Medulla oblongata (tissue), 1 donor: Measurements from ENCODE around the gene KRT26.
"Not testable (repeated sequence)": the region's sequence is repeated elsewhere in the genome, so short reads cannot be mapped to it uniquely, and the experiment has no call there.

Experiments used
- DNase-seq: peaks from one replicate; pipeline ENCODE4 v3.0.0-alpha.2; 2015; ENCODE audit errors: extremely low spot score

The KRT26 gene

GRCh38 chr17:40795019-40795667 is 23.1 kb upstream of the KRT26 start:
- no peak for DNase-seq

DNA sequence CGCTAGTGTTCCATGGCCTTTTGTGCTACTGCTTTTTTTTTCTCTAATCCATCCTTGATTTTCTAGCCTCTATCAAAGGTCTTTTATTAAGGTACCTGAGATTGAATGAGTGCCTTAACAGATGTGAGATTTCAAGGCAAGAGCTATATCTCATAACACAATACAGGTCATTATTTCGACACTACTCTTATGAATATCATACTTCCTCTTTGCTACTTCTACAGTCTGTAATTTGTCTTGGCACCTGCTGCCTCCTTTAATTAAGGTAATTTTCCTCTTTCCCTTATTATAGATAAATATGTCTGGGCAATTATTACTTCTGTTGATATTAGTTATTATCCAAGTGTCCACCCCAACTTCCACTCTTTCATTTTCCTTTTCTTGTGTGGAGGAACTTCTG is 22.5 kb upstream of the KRT26 start:
- DNase-seq, result no peak

DNA sequence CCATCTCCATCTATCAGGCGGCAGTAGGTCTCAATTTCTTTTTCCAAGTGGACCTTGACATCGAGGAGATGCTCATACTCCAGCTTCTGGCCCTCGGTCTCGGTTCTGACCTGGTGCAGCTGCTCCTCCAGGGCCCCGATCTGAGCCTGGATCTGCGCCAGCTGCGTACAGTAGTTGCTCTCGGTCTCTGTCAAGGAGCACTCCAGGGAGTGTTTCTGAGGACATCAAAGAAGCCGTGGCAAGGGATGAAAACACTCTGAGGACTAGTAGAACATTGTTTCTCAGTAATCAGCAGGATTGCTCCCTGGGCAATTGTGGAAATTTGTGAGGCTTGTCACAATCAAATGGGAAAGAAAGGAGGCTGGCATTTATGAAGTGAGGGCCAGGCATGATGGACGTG is 21.8 kb upstream of the KRT26 start:
- no peak for DNase-seq

- peak; percentile 2 for DNase-seq
Observed at GRCh38 chr17:40791787-40792436, 19.9 kb upstream of the KRT26 start.

DNA sequence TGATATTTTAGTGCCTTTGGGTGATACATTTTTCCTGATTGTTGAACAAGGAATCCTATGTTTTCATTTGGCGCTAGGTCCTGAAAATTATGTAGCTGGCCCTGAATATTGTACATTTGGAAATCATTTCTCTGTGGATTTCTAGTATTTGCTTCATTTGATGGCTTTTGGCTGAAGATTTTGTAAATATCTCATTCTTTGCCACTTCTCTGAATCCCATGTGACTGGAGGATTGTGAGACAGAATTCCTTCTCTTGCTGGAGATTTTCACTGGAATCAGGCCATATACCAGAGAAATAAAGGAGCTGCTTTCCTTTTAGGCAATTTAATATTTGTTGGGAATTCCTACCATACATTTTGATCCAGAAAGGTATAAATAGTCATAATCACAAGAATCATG is 19.1 kb upstream of the KRT26 start:
- no peak for DNase-seq

DNA sequence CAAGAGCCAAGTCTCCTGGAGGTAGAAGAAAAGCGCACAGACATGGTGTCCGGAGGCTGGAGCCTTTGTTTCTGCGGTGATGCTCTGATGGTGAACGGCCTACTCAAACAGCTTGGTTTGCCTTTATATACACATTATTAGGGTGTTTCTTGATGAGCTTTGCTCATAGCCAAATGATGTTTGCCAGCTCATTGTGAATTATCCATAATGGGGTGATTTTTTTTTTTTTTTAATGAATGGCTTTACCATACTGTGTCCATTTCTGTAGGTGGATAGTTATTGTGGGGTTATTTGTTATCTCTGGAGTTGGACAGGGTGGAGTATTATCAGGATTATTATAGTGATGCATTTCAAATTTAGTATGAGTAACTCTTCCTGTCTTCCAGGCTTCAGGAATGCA is 10.4 kb upstream of the KRT26 start, which contains the start of gene KRT27:
Gene KRT27, minus strand, starts transcription at position 101 of the 400 bp plus-strand sequence. Its CDS starts 57 bp downstream, at position 44.
- no peak for DNase-seq

DNA sequence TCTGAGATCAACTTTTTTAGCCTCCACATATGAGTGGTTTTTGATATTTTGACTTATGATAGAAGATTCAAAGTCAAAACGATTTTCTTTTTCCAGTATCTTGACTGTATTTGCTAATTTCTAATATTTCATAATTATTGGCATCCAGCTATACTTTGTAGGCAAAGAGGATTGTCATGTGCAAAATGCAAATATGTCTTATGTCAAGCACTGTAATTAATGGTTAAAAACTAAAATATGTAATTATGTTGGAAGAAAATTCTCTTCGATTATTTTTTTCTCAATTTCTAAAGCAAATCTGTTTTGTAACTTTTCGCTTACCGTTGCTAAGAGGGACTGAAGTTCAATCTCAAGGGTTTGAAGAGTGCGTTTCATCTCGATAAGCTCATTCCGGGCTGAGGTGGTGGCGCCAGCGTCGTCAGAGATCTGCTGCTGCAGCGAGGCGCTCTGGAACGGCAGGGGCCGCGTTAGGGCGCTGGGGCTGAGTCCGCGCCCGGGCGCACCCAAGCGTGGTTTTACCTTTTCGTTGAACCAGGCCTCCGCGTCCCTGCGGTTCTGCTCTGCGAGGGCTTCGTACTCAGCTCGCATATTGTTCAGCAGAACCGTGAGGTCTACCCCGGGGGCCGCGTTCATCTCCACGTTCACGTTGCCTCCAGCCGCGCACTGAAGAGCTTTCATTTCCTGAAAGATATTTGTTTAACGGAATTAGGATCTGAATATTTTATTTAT is 7.3 kb upstream of the KRT26 start:
- no peak for DNase-seq

DNA sequence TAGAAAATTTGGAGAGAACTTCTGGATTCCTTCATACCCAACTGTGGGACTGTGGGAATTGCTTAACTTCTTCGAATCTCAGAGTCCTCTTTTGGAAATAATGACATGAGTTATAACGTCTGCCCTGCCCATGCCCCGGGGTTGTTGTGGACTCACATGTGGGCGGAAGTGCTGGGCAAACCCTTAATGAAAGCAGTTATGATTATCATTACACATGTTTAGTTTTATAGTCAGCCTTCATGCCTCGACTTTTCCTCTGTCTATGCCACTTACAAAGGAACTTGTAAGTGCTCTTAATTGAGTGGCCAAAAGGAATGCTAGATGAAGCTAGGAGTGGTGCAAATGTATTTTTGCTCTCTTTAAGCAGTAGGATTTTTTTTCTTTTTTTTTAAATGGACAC is 6.5 kb upstream of the KRT26 start:
- no peak for DNase-seq

GRCh38 chr17:40777971-40778370 is 6.0 kb upstream of the KRT26 start:
- no peak for DNase-seq

DNA sequence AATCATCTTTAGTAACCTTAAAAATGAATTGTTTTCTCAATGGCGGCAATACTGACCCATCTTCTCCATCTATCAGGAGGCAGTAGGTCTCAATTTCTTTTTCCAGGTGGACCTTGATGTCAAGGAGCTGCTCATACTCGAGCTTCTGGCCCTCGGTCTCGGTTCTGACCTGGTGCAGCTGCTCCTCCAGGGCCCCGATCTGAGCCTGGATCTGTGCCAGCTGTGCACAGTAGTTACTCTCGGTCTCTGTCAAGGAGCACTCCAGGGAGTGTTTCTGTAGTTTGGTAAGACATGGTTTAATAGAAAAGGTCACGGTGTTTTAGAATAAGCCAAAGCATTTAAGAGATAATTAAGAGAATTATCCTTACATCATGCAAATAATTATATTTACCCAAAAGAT is 5.5 kb upstream of the KRT26 start:
- no peak for DNase-seq

DNA sequence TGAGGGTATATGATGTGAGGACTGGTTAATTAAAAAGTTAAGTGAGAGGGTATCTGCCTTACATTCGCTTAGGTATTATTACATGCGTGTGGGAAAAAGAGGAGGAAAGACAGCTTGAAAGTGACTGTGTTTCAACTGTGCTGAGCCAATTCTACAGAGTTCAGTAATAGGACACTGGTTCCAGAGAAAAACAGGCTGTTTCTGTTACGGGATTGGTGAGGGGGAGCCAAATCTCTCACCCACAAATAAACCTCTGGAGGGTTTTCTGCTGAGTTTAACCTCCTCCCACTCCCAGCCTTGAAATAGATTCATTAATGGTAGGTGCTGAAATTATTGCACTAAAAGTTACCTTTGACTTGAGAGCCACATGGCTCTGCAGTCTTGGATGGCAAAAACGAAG is 3.9 kb upstream of the KRT26 start:
- no peak for DNase-seq

GRCh38 chr17:40765657-40766056 is 6.3 kb downstream of the KRT26 start:
- no peak for DNase-seq

DNA sequence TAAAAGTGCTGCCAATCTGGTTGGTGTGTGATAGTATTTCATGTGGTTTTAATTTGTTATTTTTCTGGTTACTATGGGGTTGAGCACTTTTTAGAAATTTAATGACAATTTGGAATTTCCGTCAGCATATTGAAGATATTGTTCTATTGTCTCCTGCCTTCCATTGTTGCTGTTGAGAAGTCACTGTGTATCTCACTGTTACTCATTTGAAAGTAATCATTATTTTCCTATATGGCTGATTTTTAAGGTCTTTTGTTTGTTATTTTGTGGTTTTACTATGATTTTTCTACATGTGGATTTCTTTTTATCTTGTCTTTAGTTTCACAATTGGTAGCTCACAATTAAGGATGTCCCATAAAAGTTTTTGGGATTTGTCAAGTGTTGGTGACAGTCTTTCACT is 8.2 kb downstream of the KRT26 start:
- no peak for DNase-seq

- DNase-seq, result no peak
Observed at GRCh38 chr17:40760105-40761016, 11.6 kb downstream of the KRT26 start.

DNA sequence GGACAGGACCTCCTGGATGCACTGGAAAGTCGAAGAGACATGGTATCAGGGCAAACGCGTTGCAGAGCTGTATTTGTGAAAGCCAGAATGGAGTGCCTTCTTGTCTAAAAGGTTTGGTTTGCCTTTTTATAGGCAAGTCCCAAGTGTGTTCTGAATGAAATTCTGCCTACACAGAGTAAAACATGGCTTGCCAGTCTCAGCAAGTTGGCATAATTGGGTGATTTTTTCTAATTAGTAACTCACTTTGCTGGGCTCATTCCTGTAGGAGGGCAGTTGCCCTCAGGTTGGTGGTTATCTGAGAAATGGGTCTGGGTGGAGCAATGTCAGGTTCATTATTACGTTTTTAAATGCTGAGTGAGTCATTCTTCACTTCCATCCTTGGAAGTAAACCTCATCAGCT is 16.8 kb downstream of the KRT26 start, which contains the start of gene KRT25:
Gene KRT25, minus strand, starts transcription at position 101 of the 400 bp plus-strand sequence. Its CDS starts 60 bp downstream, at position 41.
- no peak for DNase-seq

GRCh38 chr17:40753804-40754203 is 18.2 kb downstream of the KRT26 start:
- no peak for DNase-seq

DNA sequence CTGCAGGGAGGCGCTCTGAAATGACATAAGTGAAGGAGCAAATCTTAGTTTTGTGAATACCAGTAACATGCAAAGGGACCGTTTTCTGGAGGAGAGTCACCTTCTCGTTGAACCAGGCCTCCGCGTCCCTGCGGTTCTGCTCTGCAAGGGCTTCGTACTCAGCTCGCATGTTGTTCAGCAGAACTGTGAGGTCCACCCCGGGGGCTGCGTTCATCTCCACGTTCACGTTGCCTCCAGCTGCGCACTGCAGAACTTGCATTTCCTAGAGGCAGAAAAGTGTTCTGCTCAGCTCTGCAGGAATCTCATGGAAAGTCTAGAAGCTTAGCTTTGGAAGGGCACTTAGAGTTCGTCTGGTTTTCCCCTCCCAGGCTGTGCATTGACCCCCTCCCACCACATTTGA is 20.9 kb downstream of the KRT26 start:
- no peak for DNase-seq

GRCh38 chr17:40750391-40750790 is 21.6 kb downstream of the KRT26 start:
- DNase-seq, result no peak

GRCh38 chr17:40748666-40749065 is 23.3 kb downstream of the KRT26 start:
- DNase-seq, result not testable (repeated sequence)

- no peak for DNase-seq
Observed at GRCh38 chr17:40738553-40738952, 33.4 kb downstream of the KRT26 start.

- no peak for DNase-seq
Observed at GRCh38 chr17:40735016-40735415, 37.0 kb downstream of the KRT26 start.

DNA sequence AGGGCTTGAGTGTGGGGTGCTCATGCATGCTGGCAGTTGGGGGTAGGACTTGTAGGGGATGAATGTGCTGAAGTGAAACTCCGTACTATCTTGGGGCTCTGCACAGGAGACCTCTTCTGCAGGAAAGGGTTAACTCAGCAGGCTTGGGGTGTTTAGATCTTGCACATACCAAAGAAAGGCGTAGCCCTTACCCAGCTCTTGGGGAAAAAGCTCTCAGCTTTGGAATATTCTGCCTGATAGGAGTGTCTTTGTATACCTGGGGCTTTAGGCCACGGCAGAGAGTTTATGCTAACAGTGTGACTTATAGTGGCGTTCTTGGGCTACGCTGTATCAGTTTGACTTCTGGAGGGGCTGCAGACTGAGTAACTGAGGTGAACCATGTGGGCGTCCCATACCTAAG is 38.0 kb downstream of the KRT26 start:
- DNase-seq, result no peak
